Gastroesophageal sphincter (tissue), 3 donors: ENCODE results near the gene JSRP1.

Experiments used
- POLR2A ChIP-seq, 2 donors: fragments of 450-650 bp; IDR thresholded peaks; one replicate each; pipeline ENCODE4 v1.6.1; 2017; ENCODE audit warnings: antibody characterized with exemption in 2 of 2, mild to moderate bottlenecking in 2 of 2, moderate library complexity in 1 of 2
- TF ChIP-seq, protein P1 (sequence below), 4 experiments: fragments of 200-600 bp in 2 of 4; fragments of 450-650 bp in 2 of 4; sonication (generic) in 1 of 4; IDR thresholded peaks; one replicate each; pipeline ENCODE4 v1.5.1; 2017 to 2019; ENCODE audit warnings: antibody characterized with exemption in 4 of 4, mild to moderate bottlenecking in 2 of 4, moderate library complexity in 2 of 4

GRCh38 chr19:2244125-2244411 is 12.1 kb downstream of the JSRP1 start:
- TF ChIP-seq, protein P1, sequence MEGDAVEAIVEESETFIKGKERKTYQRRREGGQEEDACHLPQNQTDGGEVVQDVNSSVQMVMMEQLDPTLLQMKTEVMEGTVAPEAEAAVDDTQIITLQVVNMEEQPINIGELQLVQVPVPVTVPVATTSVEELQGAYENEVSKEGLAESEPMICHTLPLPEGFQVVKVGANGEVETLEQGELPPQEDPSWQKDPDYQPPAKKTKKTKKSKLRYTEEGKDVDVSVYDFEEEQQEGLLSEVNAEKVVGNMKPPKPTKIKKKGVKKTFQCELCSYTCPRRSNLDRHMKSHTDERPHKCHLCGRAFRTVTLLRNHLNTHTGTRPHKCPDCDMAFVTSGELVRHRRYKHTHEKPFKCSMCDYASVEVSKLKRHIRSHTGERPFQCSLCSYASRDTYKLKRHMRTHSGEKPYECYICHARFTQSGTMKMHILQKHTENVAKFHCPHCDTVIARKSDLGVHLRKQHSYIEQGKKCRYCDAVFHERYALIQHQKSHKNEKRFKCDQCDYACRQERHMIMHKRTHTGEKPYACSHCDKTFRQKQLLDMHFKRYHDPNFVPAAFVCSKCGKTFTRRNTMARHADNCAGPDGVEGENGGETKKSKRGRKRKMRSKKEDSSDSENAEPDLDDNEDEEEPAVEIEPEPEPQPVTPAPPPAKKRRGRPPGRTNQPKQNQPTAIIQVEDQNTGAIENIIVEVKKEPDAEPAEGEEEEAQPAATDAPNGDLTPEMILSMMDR (IDR thresholded peaks at IDR 0.05), result no peak
- no peak for TF ChIP-seq POLR2A (IDR thresholded peaks at IDR 0.05)
